ENCODE measurements around the gene C10orf105. TPM values are rescaled to one million over a fixed set of nuclear protein-coding genes. Genes with fewer than 3 reads are reported as not detected.

C10orf105 gene
- total RNA-seq, 3 donors from 2014 or later = 0.10 TPM; not detected in 2

- H3K9me3 ChIP-seq = no peaks in the 10 kb centered on the region
- ATAC-seq = peak; percentile 70
- intact Hi-C loops (cut with DNase I, micrococcal nuclease) = loop anchor here in 1 of 2 donors (10.0 kb wide), 1 partner anchor 51 kb away; no protein-coding TSS in a partner anchor
- DNase-seq = peak in 2 of 3 donors; percentile 62 to 70
- H3K4me3 ChIP-seq = no peak overlapping the region
- no peaks in the 10 kb centered on the region for H3K36me3 ChIP-seq (ENCODE audit: low read depth)
- H3K4me1 ChIP-seq (ENCODE audit: low read depth) = peaks cover 22% of the 10 kb centered on the region
- TF ChIP-seq CTCF (IDR thresholded peaks at IDR 0.05) = no peak
Measured at GRCh38 chr10:71713135-71714030, 6.2 kb downstream of the C10orf105 start.

- Histone ChIP-seq H3K9me3 (no peaks in the 10 kb centered on the region), H3K36me3 (ENCODE audit: low read depth) (no peaks in the 10 kb centered on the region), H3K4me1 (ENCODE audit: low read depth) (peaks cover 28% of the 10 kb centered on the region), H3K4me3 (no peak overlapping the region)
- no peak for DNase-seq
- TF ChIP-seq CTCF (IDR thresholded peaks at IDR 0.05) = no peak
- intact Hi-C loops (cut with DNase I, micrococcal nuclease) = loop anchor here in 1 of 2 donors (10.0 kb wide), 1 partner anchor 52 kb away; no protein-coding TSS in a partner anchor
- ATAC-seq = no peak
Measured at GRCh38 chr10:71712572-71713134, 6.9 kb downstream of the C10orf105 start.

GRCh38 chr10:71712170-71712569 is 7.4 kb downstream of the C10orf105 start:
- Histone ChIP-seq H3K36me3 (ENCODE audit: low read depth) (no peaks in the 10 kb centered on the region), H3K4me3 (no peak overlapping the region), H3K9me3 (no peaks in the 10 kb centered on the region), H3K4me1 (ENCODE audit: low read depth) (peaks cover 28% of the 10 kb centered on the region)
- no peak for ATAC-seq
- DNase-seq = no peak
- no peak for TF ChIP-seq CTCF (IDR thresholded peaks at IDR 0.05)
- intact Hi-C loops (cut with DNase I, micrococcal nuclease) = loop anchor here in 1 of 2 donors (10.0 kb wide), 1 partner anchor 53 kb away; no protein-coding TSS in a partner anchor

GRCh38 chr10:71711052-71711623 is 8.4 kb downstream of the C10orf105 start:
- ATAC-seq = no peak
- Histone ChIP-seq H3K36me3 (ENCODE audit: low read depth) (no peaks in the 10 kb centered on the region), H3K4me1 (ENCODE audit: low read depth) (peaks cover 28% of the 10 kb centered on the region), H3K9me3 (no peaks in the 10 kb centered on the region), H3K4me3 (no peak overlapping the region)
- no peak for TF ChIP-seq CTCF (IDR thresholded peaks at IDR 0.05)
- intact Hi-C loops (cut with DNase I, micrococcal nuclease) = loop anchor here in 1 of 2 donors (10.0 kb wide), 1 partner anchor 54 kb away; no protein-coding TSS in a partner anchor
- DNase-seq = no peak

- H3K36me3 ChIP-seq (ENCODE audit: low read depth) = no peaks in the 10 kb centered on the region
- DNase-seq = no peak
- no peaks in the 10 kb centered on the region for H3K9me3 ChIP-seq
- H3K4me3 ChIP-seq = no peak overlapping the region
- intact Hi-C loops (cut with DNase I, micrococcal nuclease) = loop anchor here in 1 of 2 donors (10.0 kb wide), 1 partner anchor 54 kb away; no protein-coding TSS in a partner anchor
- H3K4me1 ChIP-seq (ENCODE audit: low read depth) = peaks cover 23% of the 10 kb centered on the region
- ATAC-seq = no peak
- no peak for TF ChIP-seq CTCF (IDR thresholded peaks at IDR 0.05)
Measured at GRCh38 chr10:71710519-71710918, 9.1 kb downstream of the C10orf105 start.
